ENCODE data around the gene TNFRSF9. TPM values are rescaled to one million over a fixed set of nuclear protein-coding genes. Genes with fewer than 3 reads are reported as not detected.

TNFRSF9 gene
- total RNA-seq, 4 donors from 2014 or later = 0.17 TPM; not detected in 3

DNA sequence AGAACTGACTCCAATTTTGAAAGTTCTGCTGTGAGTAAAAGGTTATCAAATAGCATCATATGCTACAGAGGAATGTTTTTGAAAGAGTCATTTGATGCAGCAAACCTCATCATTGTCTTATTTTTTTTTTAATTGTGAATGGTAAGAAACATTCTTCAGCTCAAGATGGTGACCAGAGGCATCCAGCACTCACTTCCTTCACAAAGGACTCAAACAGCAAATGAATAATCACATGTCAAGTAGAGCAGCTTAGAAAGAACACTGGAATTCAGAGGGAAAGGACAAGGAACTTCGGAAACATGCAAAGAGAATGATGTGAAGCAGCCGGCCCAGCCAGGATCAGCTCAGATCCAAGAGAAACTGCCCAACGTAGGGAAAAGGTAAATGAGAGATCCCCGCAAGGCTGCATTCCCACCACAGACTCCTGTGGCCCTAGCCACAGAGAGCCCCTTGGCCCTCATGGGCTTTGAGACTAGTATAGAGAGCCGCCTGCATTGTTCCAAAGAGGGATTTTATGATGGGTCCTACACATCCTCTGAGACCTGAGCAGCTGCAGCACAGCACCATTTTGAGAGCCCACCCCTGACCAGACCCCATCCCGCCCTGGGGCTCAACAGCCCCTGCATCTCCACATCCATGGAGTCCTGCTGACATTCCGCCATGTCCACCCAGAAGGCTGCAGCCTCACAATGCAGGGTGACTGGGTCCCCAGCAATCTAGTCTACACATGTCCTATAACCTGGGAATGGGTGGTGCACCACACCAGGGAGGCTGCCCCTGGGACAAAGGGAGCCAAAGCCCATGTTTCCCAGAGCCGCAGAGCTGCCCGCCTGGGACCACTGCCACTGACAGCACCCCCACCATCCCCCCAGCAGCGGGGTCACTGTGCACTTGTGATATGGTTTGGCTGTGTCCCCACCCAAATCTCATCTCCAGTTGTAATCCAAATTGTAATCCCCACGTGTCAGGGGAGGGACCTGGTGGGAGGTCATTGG lies 66.5 kb downstream of the TNFRSF9 start:
- Histone ChIP-seq H3K27me3 (peaks cover 0 to 5% (median 0%) of the 10 kb centered on the region in 4 donors), H3K36me3 (no peaks in the 10 kb centered on the region), H3K27ac (replicated peaks in 1 of 4) (no peak overlapping the region), H3K4me3 (no peak overlapping the region), H3K4me1 (no peaks in the 10 kb centered on the region), H3K9me3 (peaks cover 0 to 17% (median 15%) of the 10 kb centered on the region in 4 donors)
- TF ChIP-seq POLR2AphosphoS5 (IDR thresholded peaks at IDR 0.05) = no peak
- intact Hi-C loops (cut with DNase I) = no loop called here
- 81% methylated on average over 11 of the region's 11 CpGs for WGBS
- peak; percentile 26 for DNase-seq (ENCODE audit: extremely low spot score)

DNA sequence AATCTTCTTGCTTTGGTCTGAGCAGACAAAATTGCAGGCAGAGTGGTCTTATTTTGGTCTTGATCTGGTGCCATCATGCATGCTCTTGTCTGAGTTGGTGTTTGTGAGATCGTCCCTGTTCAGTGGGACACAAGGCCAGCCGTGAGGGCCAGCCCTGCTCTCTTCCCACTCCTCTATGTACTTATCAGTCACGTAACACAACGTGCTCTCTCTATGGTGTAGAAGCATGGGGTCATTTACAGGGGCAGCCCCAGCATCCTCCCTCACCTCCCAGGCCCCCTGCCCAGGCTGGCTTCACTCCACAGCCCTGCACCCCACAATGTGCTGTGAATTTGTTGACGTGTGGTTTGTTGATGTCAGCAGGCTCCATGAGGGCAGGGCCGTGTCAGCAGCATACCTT lies 69.5 kb downstream of the TNFRSF9 start:
- no peaks in the 10 kb centered on the region for H3K4me1 ChIP-seq
- no peak overlapping the region for H3K4me3 ChIP-seq
- 68% methylated on average over 6 of the region's 6 CpGs for WGBS
- H3K27ac ChIP-seq (replicated peaks in 1 of 4) = no peak overlapping the region
- DNase-seq (ENCODE audit: extremely low spot score) = no peak
- H3K27me3 ChIP-seq = peaks cover 0 to 5% (median 0%) of the 10 kb centered on the region in 4 donors
- H3K36me3 ChIP-seq = no peaks in the 10 kb centered on the region
- no peaks in the 10 kb centered on the region for H3K9me3 ChIP-seq
- TF ChIP-seq POLR2A (IDR thresholded peaks at IDR 0.05; ENCODE audit: low read depth) (no peak), POLR2AphosphoS5 (IDR thresholded peaks at IDR 0.05) (no peak), EP300 (IDR thresholded peaks at IDR 0.05) (no peak)
- TF ChIP-seq, protein P1, sequence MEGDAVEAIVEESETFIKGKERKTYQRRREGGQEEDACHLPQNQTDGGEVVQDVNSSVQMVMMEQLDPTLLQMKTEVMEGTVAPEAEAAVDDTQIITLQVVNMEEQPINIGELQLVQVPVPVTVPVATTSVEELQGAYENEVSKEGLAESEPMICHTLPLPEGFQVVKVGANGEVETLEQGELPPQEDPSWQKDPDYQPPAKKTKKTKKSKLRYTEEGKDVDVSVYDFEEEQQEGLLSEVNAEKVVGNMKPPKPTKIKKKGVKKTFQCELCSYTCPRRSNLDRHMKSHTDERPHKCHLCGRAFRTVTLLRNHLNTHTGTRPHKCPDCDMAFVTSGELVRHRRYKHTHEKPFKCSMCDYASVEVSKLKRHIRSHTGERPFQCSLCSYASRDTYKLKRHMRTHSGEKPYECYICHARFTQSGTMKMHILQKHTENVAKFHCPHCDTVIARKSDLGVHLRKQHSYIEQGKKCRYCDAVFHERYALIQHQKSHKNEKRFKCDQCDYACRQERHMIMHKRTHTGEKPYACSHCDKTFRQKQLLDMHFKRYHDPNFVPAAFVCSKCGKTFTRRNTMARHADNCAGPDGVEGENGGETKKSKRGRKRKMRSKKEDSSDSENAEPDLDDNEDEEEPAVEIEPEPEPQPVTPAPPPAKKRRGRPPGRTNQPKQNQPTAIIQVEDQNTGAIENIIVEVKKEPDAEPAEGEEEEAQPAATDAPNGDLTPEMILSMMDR (IDR thresholded peaks at IDR 0.05) = no peak
- intact Hi-C loops (cut with DNase I) = no loop called here

DNA sequence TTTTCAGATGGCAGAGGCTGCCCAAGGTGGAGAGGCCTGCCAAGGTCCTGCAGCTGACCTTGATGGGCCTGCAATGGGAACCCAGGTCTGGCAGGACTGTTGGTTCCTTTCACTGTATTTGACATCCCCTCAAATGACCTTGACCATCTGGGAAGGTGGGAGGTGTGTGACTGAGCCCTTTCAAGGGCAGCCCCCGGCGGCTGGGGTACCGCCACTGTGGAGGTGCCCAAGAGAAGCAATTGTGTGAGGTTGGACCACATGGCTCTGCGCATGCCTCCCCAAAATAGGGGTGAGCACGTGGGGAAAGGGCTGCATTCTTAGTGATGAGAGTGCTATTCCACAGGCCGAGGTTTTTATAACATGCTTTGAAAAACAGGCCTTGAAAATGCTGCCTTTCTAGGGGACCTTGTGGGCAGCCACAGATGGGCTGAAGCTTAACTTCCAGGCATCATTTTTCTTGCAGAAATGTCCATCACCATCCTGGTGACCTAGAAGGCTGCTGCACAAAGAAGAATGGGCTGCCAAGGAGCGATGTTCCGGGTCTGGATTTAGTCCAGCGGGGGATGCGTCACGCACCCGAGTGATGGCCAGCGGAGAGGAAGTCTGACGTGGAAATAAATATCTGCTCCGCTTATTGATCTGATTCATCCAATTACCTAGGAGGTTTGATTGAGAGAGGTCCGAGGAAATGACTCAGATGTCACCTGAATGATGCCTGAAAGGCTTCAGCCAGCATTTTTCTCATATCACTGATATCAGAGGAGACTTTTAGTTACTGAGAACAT lies 71.3 kb downstream of the TNFRSF9 start:
- Histone ChIP-seq H3K4me3 (no peak overlapping the region), H3K27ac (replicated peaks in 1 of 4) (no peak overlapping the region), H3K27me3 (peaks cover 0 to 6% (median 0%) of the 10 kb centered on the region in 4 donors), H3K4me1 (no peaks in the 10 kb centered on the region), H3K36me3 (no peaks in the 10 kb centered on the region), H3K9me3 (no peaks in the 10 kb centered on the region)
- intact Hi-C loops (cut with DNase I) = no loop called here
- no peak for TF ChIP-seq EP300 (IDR thresholded peaks at IDR 0.05)
- TF ChIP-seq POLR2AphosphoS5 (IDR thresholded peaks at IDR 0.05) = no peak
- TF ChIP-seq, protein P1 (IDR thresholded peaks at IDR 0.05) = no peak
- no peak for TF ChIP-seq POLR2A (IDR thresholded peaks at IDR 0.05; ENCODE audit: low read depth)
- DNase-seq (ENCODE audit: extremely low spot score) = no peak
- 93% methylated on average over 8 of the region's 16 CpGs for WGBS

DNA sequence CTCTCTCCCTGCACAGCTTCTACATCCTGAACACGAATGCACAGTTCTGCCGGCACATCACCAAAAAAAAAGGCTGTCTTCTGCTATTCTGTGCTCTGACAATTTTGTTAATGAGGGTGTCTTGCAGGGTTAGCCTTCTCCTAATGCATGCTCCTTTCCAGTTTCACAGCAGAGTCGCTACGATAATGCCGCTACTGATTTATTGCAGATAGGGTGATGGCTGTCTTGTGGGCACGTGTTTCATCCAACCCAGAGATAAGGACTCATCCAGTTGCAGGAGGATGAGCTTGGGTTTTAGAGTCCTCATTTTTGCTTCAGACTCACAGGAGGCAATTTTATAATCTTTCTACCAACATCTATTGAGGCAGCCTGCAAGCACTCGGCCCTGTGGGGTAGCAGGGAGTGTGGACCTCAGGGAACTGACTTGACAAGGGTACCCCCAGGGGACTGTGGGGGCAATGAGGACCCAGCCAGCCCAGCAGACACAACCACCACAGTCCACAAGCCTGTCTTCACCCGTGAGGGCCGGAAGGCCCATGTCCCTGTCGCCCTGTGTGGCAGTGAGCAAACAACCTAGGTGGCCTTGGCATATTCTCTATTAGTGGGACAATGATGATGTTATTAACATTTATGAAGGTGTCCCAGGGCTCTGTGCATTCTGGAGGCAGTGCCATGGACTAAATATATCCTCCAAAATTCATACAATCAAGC lies 72.4 kb downstream of the TNFRSF9 start:
- TF ChIP-seq EP300 (IDR thresholded peaks at IDR 0.05) (no peak), POLR2A (IDR thresholded peaks at IDR 0.05; ENCODE audit: low read depth) (no peak), POLR2AphosphoS5 (IDR thresholded peaks at IDR 0.05) (no peak)
- TF ChIP-seq, protein P1 (IDR thresholded peaks at IDR 0.05) = no peak
- Histone ChIP-seq H3K27ac (replicated peaks in 1 of 4) (no peak overlapping the region), H3K27me3 (peaks cover 0 to 6% (median 0%) of the 10 kb centered on the region in 4 donors), H3K9me3 (no peaks in the 10 kb centered on the region), H3K4me1 (no peaks in the 10 kb centered on the region), H3K4me3 (no peak overlapping the region), H3K36me3 (no peaks in the 10 kb centered on the region)
- intact Hi-C loops (cut with DNase I) = no loop called here
- whole genome bisulfite sequencing = 81% methylated on average over 10 of the region's 10 CpGs
- DNase-seq (ENCODE audit: extremely low spot score) = no peak
